ENCODE results near the gene GULP1.
A peak's percentile ranks its signal among the peaks of the same experiment; 100 is the strongest.

Gene GULP1

DNA sequence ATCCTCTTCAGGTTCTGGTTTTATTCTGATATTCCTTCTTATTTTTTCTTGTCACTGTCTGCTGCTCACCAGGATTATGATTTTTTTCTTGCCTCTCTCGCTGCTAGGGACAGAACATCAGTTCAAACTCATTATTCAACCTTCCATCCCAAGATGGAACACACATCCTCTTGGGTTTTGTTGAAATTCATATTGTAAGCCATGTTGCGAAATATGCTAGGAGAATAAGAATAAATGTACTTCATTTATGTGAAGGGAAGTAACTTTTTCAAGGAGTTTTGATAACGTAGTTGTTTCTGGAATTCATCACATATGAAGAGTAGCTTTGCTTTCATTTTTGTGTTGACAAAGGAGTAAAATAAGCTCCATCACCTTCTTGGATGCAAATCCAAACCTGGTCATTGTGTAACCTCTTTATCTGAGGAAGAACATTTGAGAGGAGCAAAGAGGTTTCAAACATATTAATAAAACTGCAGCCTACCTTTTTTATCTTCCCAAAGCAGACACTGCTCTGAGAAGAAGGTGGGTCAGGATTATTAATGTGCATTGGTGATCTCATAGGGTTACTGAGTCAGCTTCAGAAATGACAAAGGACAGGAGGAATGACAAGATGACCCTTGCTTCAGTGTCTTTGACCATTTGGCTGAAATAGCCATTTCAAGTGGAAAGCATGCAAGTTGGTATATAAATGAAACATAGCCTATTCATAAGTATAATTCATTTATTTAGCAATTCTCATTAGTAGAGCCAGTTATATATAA is 280.0 kb downstream of the GULP1 start:
- TF ChIP-seq, protein P1, sequence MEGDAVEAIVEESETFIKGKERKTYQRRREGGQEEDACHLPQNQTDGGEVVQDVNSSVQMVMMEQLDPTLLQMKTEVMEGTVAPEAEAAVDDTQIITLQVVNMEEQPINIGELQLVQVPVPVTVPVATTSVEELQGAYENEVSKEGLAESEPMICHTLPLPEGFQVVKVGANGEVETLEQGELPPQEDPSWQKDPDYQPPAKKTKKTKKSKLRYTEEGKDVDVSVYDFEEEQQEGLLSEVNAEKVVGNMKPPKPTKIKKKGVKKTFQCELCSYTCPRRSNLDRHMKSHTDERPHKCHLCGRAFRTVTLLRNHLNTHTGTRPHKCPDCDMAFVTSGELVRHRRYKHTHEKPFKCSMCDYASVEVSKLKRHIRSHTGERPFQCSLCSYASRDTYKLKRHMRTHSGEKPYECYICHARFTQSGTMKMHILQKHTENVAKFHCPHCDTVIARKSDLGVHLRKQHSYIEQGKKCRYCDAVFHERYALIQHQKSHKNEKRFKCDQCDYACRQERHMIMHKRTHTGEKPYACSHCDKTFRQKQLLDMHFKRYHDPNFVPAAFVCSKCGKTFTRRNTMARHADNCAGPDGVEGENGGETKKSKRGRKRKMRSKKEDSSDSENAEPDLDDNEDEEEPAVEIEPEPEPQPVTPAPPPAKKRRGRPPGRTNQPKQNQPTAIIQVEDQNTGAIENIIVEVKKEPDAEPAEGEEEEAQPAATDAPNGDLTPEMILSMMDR (IDR thresholded peaks at IDR 0.05; ENCODE audit: control insufficient read depth, extremely low read depth, insufficient read depth), result no peak
- no peak overlapping the region for H3K4me3 ChIP-seq (ENCODE audit: low read depth, low read length)
- DNase-seq (ENCODE audit: low read depth), result no peak

DNA sequence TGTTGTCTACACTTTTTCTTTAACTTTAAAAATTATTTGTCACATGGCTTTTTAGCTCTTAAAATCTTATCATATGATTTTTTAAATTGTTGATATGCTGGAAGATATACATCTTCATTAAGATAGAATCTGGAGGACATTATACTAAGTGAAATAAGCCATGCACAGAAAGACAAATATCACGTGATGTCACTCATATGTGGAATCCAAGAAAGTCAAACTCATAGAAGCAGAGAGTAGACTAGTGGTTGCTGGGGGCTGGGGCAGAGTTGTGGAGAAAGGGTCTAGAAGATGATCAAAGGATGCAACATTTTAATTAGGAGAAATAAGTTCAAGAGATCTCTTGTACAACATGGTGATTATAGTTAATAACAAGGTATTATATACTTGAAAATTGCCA is 280.9 kb downstream of the GULP1 start:
- TF ChIP-seq, protein P1 (IDR thresholded peaks at IDR 0.05; ENCODE audit: control insufficient read depth, extremely low read depth, insufficient read depth), result no peak
- DNase-seq (ENCODE audit: low read depth), result peak; percentile 68
- no peak overlapping the region for H3K4me3 ChIP-seq (ENCODE audit: low read depth, low read length)

DNA sequence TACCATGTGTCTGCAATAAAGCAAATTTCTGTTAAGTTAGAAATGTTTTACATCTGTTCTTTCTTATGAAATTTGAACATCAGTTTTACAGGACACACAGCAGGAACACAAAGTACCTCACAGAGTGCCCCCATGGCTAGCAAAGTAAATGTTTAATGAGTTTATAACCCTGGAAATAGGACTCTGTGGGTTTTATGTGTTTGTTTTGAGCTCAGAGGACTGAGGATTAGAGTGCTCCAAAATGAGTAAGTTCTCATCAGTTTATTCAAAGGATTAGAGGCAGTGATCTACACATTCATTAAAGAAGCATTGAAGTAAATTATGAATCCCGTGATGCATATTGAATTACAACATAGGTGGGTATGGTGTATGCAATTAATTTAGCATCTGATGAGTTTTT is 281.8 kb downstream of the GULP1 start:
- peak; percentile 97 for DNase-seq (ENCODE audit: low read depth)
- TF ChIP-seq, protein P1 (IDR thresholded peaks at IDR 0.05; ENCODE audit: control insufficient read depth, extremely low read depth, insufficient read depth), result no peak
- no peak overlapping the region for H3K4me3 ChIP-seq (ENCODE audit: low read depth, low read length)

DNA sequence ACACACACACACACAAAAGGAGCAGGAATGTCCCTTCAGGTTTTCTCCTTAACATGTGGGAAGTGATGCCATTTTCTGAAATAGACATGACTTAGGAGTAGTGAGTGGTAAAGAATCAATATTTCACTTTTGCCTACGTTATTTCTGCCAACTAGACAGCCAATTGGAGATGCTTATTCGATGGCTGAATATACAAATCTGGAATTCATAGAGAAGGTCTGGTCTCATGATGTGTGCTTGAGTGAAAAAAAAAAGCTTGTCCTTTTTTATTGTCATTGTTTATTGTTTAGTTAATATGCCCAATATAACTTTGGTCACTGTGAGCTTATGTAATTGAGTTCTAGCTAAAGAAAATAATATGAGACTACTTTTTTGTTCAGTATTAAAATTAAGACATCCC is 284.3 kb downstream of the GULP1 start:
- peak; percentile 64 for DNase-seq (ENCODE audit: low read depth)
- TF ChIP-seq, protein P1 (IDR thresholded peaks at IDR 0.05; ENCODE audit: control insufficient read depth, extremely low read depth, insufficient read depth), result no peak
- H3K4me3 ChIP-seq (ENCODE audit: low read depth, low read length), result no peak overlapping the region

DNA sequence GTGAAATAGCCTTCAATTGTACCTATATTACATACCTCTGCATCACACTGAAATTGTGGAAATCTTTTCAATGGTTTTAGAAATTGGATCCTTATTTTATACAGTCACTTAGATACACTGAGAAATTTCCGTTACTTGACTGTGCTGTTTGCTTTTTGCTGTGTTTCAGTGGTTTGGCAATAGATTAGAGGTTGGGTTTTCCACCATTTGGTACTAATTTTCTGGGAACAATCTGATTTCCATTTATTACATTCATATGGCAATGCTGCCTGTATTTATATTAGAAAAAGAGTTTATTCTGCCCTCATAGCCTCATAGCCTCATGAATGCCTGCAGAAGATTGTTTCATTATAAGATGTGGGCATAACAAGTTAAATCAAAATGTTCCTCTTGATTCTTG is 285.0 kb downstream of the GULP1 start:
- TF ChIP-seq, protein P1 (IDR thresholded peaks at IDR 0.05; ENCODE audit: control insufficient read depth, extremely low read depth, insufficient read depth), result no peak
- H3K4me3 ChIP-seq (ENCODE audit: low read depth, low read length), result no peak overlapping the region

DNA sequence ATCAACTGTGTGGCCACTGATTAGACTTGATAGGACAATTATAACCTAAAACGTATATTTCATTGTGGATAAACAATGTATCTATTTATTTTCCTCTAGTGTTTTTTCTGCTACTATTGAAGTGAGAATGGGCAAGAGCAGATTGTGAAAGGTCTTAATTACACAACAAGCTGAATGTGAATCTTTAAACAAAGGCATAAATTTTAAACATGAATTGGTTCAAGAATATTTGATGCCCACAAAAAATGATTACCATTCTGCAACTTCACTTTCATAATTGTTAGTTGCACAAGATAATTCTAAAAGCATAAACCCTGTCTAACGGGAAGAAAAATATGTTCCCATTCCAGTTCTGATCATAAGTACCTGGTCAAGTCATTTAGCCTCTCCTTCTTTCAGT is 285.6 kb downstream of the GULP1 start:
- H3K4me3 ChIP-seq (ENCODE audit: low read depth, low read length), result no peak overlapping the region
- TF ChIP-seq, protein P1 (IDR thresholded peaks at IDR 0.05; ENCODE audit: control insufficient read depth, extremely low read depth, insufficient read depth), result no peak
- no peak for DNase-seq (ENCODE audit: low read depth)

More for the DNA sequence above, 285.0 kb downstream of the GULP1 start:
- no peak for DNase-seq (ENCODE audit: low read depth)

DNA sequence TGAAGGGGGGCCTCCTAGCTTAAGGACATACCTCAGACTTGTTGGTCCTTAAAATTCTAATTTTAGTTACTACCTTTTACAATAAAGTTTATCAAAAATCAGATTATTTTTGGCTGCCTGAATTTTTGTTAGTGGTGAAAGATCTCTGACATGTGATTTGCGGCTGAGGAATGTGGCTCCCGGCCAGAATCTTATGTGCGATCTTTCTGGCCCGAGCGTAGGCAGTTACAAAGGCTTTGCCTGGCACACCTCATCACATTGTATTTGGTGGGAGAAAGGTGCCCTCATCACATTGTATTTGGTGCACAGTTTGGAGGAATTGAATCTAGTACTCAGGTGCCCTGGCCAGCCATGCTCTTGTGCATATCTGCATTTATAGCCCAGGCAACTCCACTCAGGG is 289.1 kb downstream of the GULP1 start:
- TF ChIP-seq, protein P1 (IDR thresholded peaks at IDR 0.05; ENCODE audit: control insufficient read depth, extremely low read depth, insufficient read depth), result no peak
- no peak overlapping the region for H3K4me3 ChIP-seq (ENCODE audit: low read depth, low read length)
- no peak for DNase-seq (ENCODE audit: low read depth)
